ENCODE measurements around the gene EHBP1. TPM values are rescaled to one million over a fixed set of nuclear protein-coding genes. Genes with fewer than 3 reads are reported as not detected.

The EHBP1 gene
- total RNA-seq, 2 experiments from 2014 or later, result 21.4 to 22.3 TPM

GRCh38 chr2:62787386-62787785 is 81.9 kb downstream of the EHBP1 start:
- ATAC-seq (ENCODE audit: poor library complexity), result peak; percentile 43
- H3K36me3 Mint-ChIP-seq (ENCODE audit: low read depth), result peaks cover 6% of the 10 kb centered on the region
- Histone ChIP-seq H3K27ac (ENCODE audit: low read depth in 1 of 2, low read length in 2 of 2) (no peak overlapping the region), H3K27me3 (ENCODE audit: control insufficient read depth in 1 of 2, insufficient read depth in 2 of 2, low read length in 2 of 2) (no peaks in the 10 kb centered on the region), H3K36me3 (ENCODE audit: insufficient read depth, low read length) (no peaks in the 10 kb centered on the region), H3K4me3 (ENCODE audit: low read length) (no peak overlapping the region), H3K9me3 (ENCODE audit: control insufficient read depth in 1 of 2, insufficient read depth in 1 of 2, low read length in 2 of 2) (peaks cover 0 to 8% of the 10 kb centered on the region in 2 experiments), H3K4me1 (ENCODE audit: insufficient read depth, low read length) (no peaks in the 10 kb centered on the region)
- peaks cover 3% of the 10 kb centered on the region for H3K9me3 Mint-ChIP-seq
- intact Hi-C loops (cut with DNase I, micrococcal nuclease), result loop anchor here in 1 of 2 experiments (10.0 kb wide), 1 partner anchor 637 kb away; no protein-coding TSS in a partner anchor
- H3K27me3 Mint-ChIP-seq, result no peaks in the 10 kb centered on the region
- CTCF ChIA-PET, result no interaction called here
- TF ChIP-seq, protein P1, sequence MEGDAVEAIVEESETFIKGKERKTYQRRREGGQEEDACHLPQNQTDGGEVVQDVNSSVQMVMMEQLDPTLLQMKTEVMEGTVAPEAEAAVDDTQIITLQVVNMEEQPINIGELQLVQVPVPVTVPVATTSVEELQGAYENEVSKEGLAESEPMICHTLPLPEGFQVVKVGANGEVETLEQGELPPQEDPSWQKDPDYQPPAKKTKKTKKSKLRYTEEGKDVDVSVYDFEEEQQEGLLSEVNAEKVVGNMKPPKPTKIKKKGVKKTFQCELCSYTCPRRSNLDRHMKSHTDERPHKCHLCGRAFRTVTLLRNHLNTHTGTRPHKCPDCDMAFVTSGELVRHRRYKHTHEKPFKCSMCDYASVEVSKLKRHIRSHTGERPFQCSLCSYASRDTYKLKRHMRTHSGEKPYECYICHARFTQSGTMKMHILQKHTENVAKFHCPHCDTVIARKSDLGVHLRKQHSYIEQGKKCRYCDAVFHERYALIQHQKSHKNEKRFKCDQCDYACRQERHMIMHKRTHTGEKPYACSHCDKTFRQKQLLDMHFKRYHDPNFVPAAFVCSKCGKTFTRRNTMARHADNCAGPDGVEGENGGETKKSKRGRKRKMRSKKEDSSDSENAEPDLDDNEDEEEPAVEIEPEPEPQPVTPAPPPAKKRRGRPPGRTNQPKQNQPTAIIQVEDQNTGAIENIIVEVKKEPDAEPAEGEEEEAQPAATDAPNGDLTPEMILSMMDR (IDR thresholded peaks at IDR 0.05), result no peak
- peak in 3 of 14 experiments; percentile 10 to 17 (median 14) for DNase-seq
- H3K4me3 Mint-ChIP-seq, result no peak overlapping the region
- H3K27ac Mint-ChIP-seq, result no peak overlapping the region
- POLR2A ChIA-PET, result interaction anchor here (0.6 kb wide), 1 partner anchor 226 kb away, joined by 3 read pairs; no protein-coding TSS in a partner anchor
- H3K4me1 Mint-ChIP-seq (ENCODE audit: low read depth), result no peaks in the 10 kb centered on the region

GRCh38 chr2:62789518-62789917 is 84.0 kb downstream of the EHBP1 start:
- TF ChIP-seq, protein P1 (IDR thresholded peaks at IDR 0.05), result no peak
- Histone ChIP-seq H3K36me3 (ENCODE audit: insufficient read depth, low read length) (no peaks in the 10 kb centered on the region), H3K27ac (ENCODE audit: low read depth in 1 of 2, low read length in 2 of 2) (no peak overlapping the region), H3K4me1 (ENCODE audit: insufficient read depth, low read length) (no peaks in the 10 kb centered on the region), H3K9me3 (ENCODE audit: control insufficient read depth in 1 of 2, insufficient read depth in 1 of 2, low read length in 2 of 2) (no peaks in the 10 kb centered on the region), H3K27me3 (ENCODE audit: control insufficient read depth in 1 of 2, insufficient read depth in 2 of 2, low read length in 2 of 2) (no peaks in the 10 kb centered on the region), H3K4me3 (ENCODE audit: low read length) (no peak overlapping the region)
- no peaks in the 10 kb centered on the region for H3K36me3 Mint-ChIP-seq (ENCODE audit: low read depth)
- H3K27ac Mint-ChIP-seq, result no peak overlapping the region
- ATAC-seq (ENCODE audit: poor library complexity), result no peak
- H3K4me1 Mint-ChIP-seq (ENCODE audit: low read depth), result no peaks in the 10 kb centered on the region
- intact Hi-C loops (cut with DNase I, micrococcal nuclease), result loop anchor here in 1 of 2 experiments (10.0 kb wide), 1 partner anchor 635 kb away; no protein-coding TSS in a partner anchor
- ChIA-PET CTCF (no interaction called here), POLR2A (no interaction called here)
- H3K9me3 Mint-ChIP-seq, result no peaks in the 10 kb centered on the region
- no peak for DNase-seq
- H3K4me3 Mint-ChIP-seq, result no peak overlapping the region
- H3K27me3 Mint-ChIP-seq, result no peaks in the 10 kb centered on the region

- ChIA-PET CTCF (no interaction called here), POLR2A (no interaction called here)
- Mint-ChIP-seq H3K9me3 (no peaks in the 10 kb centered on the region), H3K4me1 (ENCODE audit: low read depth) (no peaks in the 10 kb centered on the region), H3K27me3 (no peaks in the 10 kb centered on the region), H3K27ac (no peak overlapping the region), H3K36me3 (ENCODE audit: low read depth) (no peaks in the 10 kb centered on the region), H3K4me3 (no peak overlapping the region)
- DNase-seq (no peak), ATAC-seq (ENCODE audit: poor library complexity) (no peak)
- Histone ChIP-seq H3K27me3 (ENCODE audit: control insufficient read depth in 1 of 2, insufficient read depth in 2 of 2, low read length in 2 of 2) (no peaks in the 10 kb centered on the region), H3K27ac (ENCODE audit: low read depth in 1 of 2, low read length in 2 of 2) (no peak overlapping the region), H3K36me3 (ENCODE audit: insufficient read depth, low read length) (no peaks in the 10 kb centered on the region), H3K9me3 (ENCODE audit: control insufficient read depth in 1 of 2, insufficient read depth in 1 of 2, low read length in 2 of 2) (no peaks in the 10 kb centered on the region), H3K4me1 (ENCODE audit: insufficient read depth, low read length) (no peaks in the 10 kb centered on the region), H3K4me3 (ENCODE audit: low read length) (no peak overlapping the region)
- TF ChIP-seq, protein P1 (IDR thresholded peaks at IDR 0.05), result no peak
- intact Hi-C loops (cut with DNase I, micrococcal nuclease), result loop anchor here in 1 of 2 experiments (10.0 kb wide), 1 partner anchor 635 kb away; no protein-coding TSS in a partner anchor
Measured at GRCh38 chr2:62789918-62790317, 84.4 kb downstream of the EHBP1 start.

Data from CD4-positive, alpha-beta T cell (primary cell).